Stimulated activated CD8-positive, alpha-beta memory T cell treated with anti-CD3 and anti-CD28 coated beads, Interleukin-7, amount 100 ng/mL, for 1 hour (primary cell): ENCODE results near the gene CFAP61.
A peak's percentile ranks its signal among the peaks of the same experiment; 100 is the strongest.
"Not testable (repeated sequence)": the region's sequence is repeated elsewhere in the genome, so short reads cannot be mapped to it uniquely, and the experiment has no call there.

Experiments
- DNase-seq, 2 donors: peaks; one replicate each; pipeline ENCODE4 v3.0.0-alpha.2; 2020; ENCODE audit warnings: low read depth in 2 of 2

CFAP61 gene

DNA sequence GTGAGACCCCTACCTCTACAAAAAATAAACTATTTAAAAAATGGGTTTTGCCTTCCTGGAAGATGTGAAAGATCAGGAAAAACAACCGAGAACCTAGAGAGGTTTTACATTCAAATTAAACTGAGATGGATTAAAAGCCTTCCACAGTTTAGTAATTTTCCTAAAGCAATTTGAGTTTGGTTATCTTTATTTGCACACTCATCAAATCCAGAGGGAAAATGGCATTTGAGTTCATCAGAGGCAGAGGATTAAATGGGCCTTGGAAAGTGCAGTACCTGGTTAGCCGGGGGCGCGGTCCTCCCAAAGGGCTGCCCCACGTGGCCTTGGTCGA is 158.6 kb downstream of the CFAP61 start:
- DNase-seq = no peak

GRCh38 chr20:20211274-20211987 is 159.1 kb downstream of the CFAP61 start:
- DNase-seq = no peak

DNA sequence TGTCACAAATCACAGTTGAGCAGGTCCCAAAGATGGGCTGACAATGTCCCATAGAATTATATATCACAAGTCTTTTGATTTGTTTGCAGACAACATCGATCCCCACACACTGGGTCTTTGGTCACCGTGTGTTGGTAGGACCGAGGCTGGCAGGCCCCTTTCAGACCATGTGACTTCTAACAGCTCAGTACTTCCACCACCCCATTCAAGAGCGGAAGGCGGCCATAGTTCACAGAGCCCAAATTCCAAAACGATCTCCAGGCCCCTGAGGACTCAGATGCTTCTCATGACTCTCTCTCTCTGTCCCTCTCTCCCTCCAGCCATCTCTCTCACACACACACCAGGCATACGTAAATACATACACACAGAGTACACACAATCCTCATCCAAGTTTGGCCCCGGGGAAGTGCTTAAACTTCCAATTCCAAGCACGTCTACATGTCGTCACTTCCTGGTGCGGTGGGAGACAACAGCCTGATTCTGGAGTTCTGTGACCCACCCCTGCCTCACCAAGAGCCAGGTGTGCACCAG is 159.7 kb downstream of the CFAP61 start:
- no peak for DNase-seq

- DNase-seq = no peak
These were observed 160.4 kb downstream of the CFAP61 start for GRCh38 chr20:20212675-20213096.

GRCh38 chr20:20213526-20214121 is 161.3 kb downstream of the CFAP61 start:
- DNase-seq = no peak

DNA sequence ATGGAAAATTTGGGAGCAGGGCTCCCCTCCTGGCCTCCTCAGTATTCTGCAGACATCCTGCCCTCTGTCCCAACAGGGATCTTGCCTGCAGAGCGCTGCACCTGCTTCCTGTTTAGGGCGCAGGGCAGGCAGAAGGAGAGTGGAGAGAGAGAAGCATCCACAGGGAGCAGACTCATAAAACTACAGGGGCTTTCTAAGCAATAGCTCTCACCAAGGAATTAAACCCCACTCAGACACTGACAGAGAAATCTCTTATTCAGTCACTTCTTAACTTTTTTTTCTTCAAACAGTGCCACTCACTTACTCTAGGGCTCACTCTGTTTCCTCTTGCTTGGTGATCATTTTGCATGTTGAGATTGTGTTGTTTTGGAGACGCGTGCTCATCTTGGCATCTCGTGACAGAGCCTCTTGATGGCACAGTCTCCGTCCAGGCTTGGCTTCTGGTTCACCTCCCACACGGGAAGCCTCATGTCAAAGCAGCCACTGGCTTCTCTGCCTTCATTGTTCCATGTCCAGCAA is 162.5 kb downstream of the CFAP61 start:
- no peak for DNase-seq

DNA sequence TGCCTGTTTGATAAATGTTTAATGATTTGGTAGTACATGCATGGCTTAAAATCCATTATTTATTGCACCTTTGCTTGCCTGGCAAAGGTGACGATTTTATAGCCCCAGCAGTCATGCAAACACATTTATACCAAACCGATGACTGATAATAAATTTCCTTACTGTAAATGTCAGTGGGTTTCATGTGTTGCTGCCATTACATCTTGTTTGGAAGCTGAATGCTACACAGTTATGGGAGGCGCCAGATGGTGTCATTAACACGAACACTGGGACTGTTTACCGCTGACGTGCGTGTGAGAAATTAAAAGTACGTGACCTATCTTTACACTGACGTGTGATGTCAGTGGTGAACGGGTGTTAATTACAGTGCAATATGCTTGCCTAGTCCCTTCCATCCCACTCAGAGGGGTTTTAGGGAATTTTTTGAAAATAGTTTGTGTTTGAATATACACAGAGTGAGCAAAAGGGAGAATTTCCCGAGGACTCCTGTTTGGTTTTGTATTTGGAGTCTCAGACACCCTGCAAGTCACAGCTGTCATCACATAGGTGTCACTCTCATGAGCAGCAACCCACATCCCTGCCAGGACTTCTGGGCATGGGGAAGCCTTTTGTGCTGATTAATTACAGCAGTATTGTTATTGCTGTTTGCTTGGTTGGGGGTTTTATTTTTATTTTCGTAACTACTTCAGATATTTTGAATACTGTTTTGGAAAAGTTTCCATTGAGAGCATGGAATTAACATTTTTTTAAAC is 163.8 kb downstream of the CFAP61 start:
- DNase-seq = peak in 1 of 2 donors; percentile 9

DNA sequence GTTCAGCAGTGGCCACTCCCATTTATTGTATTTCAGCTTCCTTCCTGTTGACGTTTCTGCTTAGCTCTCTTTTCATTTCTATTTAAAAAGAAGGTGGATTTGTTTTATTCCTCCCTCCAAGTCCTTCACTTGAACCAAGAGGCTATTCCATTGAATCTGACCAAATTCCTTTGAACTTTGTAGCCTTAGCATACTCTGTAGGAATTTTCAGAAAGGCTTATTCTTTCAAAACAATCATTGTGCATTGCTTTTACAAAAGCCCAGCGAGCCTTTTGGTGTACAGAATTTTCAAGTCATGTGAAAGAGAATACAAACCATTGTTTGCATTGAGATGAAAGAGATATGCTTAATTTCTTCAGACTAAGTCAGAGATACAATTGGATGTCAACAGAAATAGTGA is 164.6 kb downstream of the CFAP61 start:
- DNase-seq = no peak

- DNase-seq = no peak
These were observed 165.3 kb downstream of the CFAP61 start for GRCh38 chr20:20217621-20218020.

DNA sequence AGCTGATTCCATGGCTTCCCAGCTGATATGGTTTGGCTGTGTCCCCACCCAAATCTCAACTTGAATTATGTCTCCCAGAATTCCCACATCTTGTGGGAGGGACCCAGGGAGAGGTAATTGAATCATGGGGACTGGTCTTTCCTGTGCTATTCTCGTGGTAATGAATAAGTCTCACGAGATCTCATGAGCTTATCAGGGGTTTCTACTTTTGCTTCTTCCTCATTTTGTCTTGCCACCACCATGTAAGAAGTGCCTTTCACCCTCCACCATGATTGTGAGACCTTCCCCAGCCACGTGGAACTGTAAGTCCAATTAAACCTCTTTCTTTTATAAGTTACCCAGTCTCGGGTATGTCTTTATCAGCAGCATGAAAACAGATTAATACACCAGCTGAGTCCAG is 165.8 kb downstream of the CFAP61 start:
- not testable (repeated sequence) for DNase-seq

DNA sequence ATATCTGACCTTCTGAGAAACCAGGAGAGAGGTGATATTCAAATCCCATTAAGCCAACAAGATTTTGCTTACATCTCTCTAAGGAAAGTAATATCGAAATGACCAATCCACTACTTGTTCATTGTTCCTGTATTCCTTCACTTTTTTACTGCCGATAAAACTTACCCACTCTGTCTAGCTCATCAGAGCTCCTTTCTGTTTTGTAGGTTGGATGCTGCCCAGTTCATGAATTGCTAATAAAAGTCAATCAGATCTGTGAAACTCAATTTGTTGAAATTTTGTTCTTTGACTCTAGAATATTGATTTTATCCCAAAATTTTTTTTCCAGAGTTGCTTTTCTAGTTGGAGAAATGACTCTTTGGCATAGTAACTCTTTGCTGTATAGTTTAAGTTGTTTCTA is 166.7 kb downstream of the CFAP61 start:
- DNase-seq = no peak

GRCh38 chr20:20220134-20220533 is 167.8 kb downstream of the CFAP61 start:
- no peak for DNase-seq

DNA sequence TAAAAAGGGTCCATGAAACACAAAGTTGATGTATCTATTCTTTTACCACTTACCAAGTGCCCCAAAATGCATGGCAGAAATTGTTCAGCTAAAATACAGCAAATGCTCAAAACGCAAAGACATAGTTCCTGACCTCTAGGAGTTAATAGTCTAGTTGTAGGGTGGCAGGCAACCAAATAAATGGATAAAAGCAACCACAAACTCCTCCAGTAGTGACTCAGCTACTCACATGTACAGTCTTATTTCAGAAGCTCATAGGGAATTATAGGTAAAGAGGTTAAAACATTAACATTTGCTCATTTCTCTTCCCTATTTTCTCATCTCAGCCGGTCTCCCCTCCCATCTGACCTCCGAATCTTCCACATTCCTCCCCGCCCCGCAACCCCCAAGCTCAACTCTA is 171.6 kb downstream of the CFAP61 start:
- DNase-seq = no peak

GRCh38 chr20:20224806-20225205 is 172.5 kb downstream of the CFAP61 start:
- no peak for DNase-seq

- DNase-seq = no peak
These were observed 173.2 kb downstream of the CFAP61 start for GRCh38 chr20:20225325-20226043.

GRCh38 chr20:20226554-20226953 is 174.2 kb downstream of the CFAP61 start:
- DNase-seq = no peak

GRCh38 chr20:20227013-20227571 is 174.8 kb downstream of the CFAP61 start:
- no peak for DNase-seq

DNA sequence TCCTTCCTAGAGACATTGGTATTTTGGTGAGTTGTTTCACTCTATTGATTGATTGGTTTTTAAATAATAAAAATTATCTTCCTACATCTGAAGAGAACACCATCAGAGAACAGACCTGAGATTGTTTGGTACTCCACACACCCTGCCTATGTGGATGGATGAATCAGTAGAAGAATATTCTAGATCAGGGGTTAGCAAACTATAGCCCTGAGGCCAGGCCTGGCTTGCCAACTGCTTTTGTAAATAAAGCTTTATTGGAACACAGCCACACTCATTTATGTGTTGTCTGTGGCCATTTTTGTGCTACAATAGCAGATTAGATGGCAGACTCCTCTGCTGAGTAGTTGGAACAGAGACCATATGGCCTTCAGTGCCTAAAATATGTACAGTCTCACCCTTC is 176.0 kb downstream of the CFAP61 start:
- no peak for DNase-seq

- no peak for DNase-seq
These were observed 177.3 kb downstream of the CFAP61 start for GRCh38 chr20:20229595-20229994.

DNA sequence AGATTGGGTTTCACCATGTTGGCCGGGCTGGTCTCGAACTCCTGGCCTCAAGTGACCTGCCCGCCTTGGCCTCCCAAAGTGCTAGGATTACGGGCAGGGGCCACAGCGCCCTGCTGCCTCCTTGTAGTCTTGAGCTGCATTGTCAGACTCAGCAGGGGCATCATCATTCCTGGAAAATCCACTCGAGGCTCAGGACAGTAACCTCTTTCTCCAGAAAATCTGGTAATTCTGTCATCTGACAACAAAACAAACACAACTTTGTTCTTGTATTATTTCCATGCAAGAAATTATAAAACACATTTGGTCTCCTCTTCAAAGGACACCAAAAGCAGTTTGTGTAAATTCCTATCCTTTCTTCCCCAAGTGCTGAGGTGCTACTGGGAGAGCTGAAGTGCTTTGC is 178.4 kb downstream of the CFAP61 start:
- no peak for DNase-seq

GRCh38 chr20:20231528-20232298 is 179.4 kb downstream of the CFAP61 start:
- DNase-seq = no peak
